Activated CD4-positive, alpha-beta memory T cell treated with anti-CD3 and anti-CD28 coated beads for 36 hours (primary cell): ENCODE measurements around the gene SMLR1. TPM values are rescaled to one million over a fixed set of nuclear protein-coding genes. Genes with fewer than 3 reads are reported as not detected.

Source experiments
- CTCF ChIA-PET: fragments of 350-600 bp; sonication (Branson Sonifier 250); formaldehyde crosslinking; loops from one replicate; lab custom pipeline; 2021; ENCODE audit warnings: antibody characterized with exemption, inconsistent platforms; lab: Charles Lee
- POLR2A ChIA-PET: fragments of 350-600 bp; sonication (Branson Sonifier 250); formaldehyde crosslinking; loops from one replicate; lab custom pipeline; 2021; ENCODE audit warnings: antibody characterized with exemption; lab: Charles Lee
- DNase-seq: peaks from one replicate; pipeline ENCODE4 v3.0.0-alpha.2; 2020
- H3K27ac Mint-ChIP-seq: one replicate; pipeline ENCODE4 v1.8.0; 2021; ENCODE audit warnings: mixed read lengths
- H3K27me3 Mint-ChIP-seq: one replicate; pipeline ENCODE4 v1.8.0; 2021; ENCODE audit warnings: mixed read lengths
- H3K36me3 Mint-ChIP-seq: one replicate; pipeline ENCODE4 v1.8.0; 2021; ENCODE audit warnings: mixed read lengths
- H3K4me1 Mint-ChIP-seq: one replicate; pipeline ENCODE4 v1.8.0; 2021; ENCODE audit warnings: low read depth, mixed read lengths
- H3K4me3 Mint-ChIP-seq: one replicate; pipeline ENCODE4 v1.8.0; 2021; ENCODE audit warnings: mild to moderate bottlenecking, mixed read lengths
- H3K9me3 Mint-ChIP-seq: one replicate; pipeline ENCODE4 v1.8.0; 2021; ENCODE audit warnings: mixed read lengths
- intact Hi-C: fragments of 100-400 bp; cut with micrococcal nuclease; formaldehyde crosslinking; loops from one replicate; pipeline ENCODE4 v1.15.1; 2023
- total RNA-seq, 2 experiments: library from RNA; stranded (reverse); gene quantifications; one replicate each; pipeline ENCODE4 v1.2.3, GENCODE V29; 2021

Gene SMLR1
- total RNA-seq, 2 experiments from 2014 or later = not detected

GRCh38 chr6:130831607-130832006, 4.4 kb downstream of the SMLR1 start:
- Mint-ChIP-seq H3K4me1 (no peaks in the 10 kb centered on the region), H3K36me3 (no peaks in the 10 kb centered on the region), H3K4me3 (no peak overlapping the region), H3K9me3 (no peaks in the 10 kb centered on the region), H3K27ac (no peak overlapping the region), H3K27me3 (no peaks in the 10 kb centered on the region)
- intact Hi-C loops = no loop called here
- ChIA-PET POLR2A (no interaction called here), CTCF (no interaction called here)
- no peak for DNase-seq

- Mint-ChIP-seq H3K36me3 (no peaks in the 10 kb centered on the region), H3K9me3 (no peaks in the 10 kb centered on the region), H3K4me1 (no peaks in the 10 kb centered on the region), H3K4me3 (no peak overlapping the region), H3K27ac (no peak overlapping the region), H3K27me3 (no peaks in the 10 kb centered on the region)
- intact Hi-C loops = no loop called here
- CTCF ChIA-PET = no interaction called here
- POLR2A ChIA-PET = no interaction called here
- DNase-seq = no peak
Observed at GRCh38 chr6:130833569-130833968, 6.4 kb downstream of the SMLR1 start.

- no peak overlapping the region for H3K4me3 Mint-ChIP-seq
- DNase-seq = no peak
- H3K9me3 Mint-ChIP-seq = no peaks in the 10 kb centered on the region
- no peaks in the 10 kb centered on the region for H3K4me1 Mint-ChIP-seq
- no peaks in the 10 kb centered on the region for H3K36me3 Mint-ChIP-seq
- no peaks in the 10 kb centered on the region for H3K27me3 Mint-ChIP-seq
- ChIA-PET CTCF (no interaction called here), POLR2A (no interaction called here)
- intact Hi-C loops = no loop called here
- no peak overlapping the region for H3K27ac Mint-ChIP-seq
Observed at GRCh38 chr6:130834482-130835251, 7.5 kb downstream of the SMLR1 start.

- DNase-seq = no peak
- H3K27me3 Mint-ChIP-seq = no peaks in the 10 kb centered on the region
- H3K4me3 Mint-ChIP-seq = no peak overlapping the region
- intact Hi-C loops = no loop called here
- ChIA-PET POLR2A (no interaction called here), CTCF (interaction anchor here (0.5 kb wide), 1 partner anchor 47 kb away, joined by 3 read pairs; no protein-coding TSS in a partner anchor)
- H3K36me3 Mint-ChIP-seq = no peaks in the 10 kb centered on the region
- H3K9me3 Mint-ChIP-seq = no peaks in the 10 kb centered on the region
- H3K27ac Mint-ChIP-seq = no peak overlapping the region
- no peaks in the 10 kb centered on the region for H3K4me1 Mint-ChIP-seq
Observed at GRCh38 chr6:130836055-130836640, 8.9 kb downstream of the SMLR1 start.

- POLR2A ChIA-PET = no interaction called here
- Mint-ChIP-seq H3K27me3 (no peaks in the 10 kb centered on the region), H3K36me3 (no peaks in the 10 kb centered on the region), H3K4me1 (no peaks in the 10 kb centered on the region), H3K27ac (no peak overlapping the region), H3K9me3 (no peaks in the 10 kb centered on the region), H3K4me3 (no peak overlapping the region)
- CTCF ChIA-PET = no interaction called here
- intact Hi-C loops = no loop called here
- DNase-seq = no peak
Observed at GRCh38 chr6:130837067-130837466, 9.9 kb downstream of the SMLR1 start.

GRCh38 chr6:130838250-130838860, 11.1 kb downstream of the SMLR1 start:
- Mint-ChIP-seq H3K4me1 (no peaks in the 10 kb centered on the region), H3K36me3 (no peaks in the 10 kb centered on the region), H3K4me3 (no peak overlapping the region), H3K27ac (no peak overlapping the region), H3K27me3 (no peaks in the 10 kb centered on the region), H3K9me3 (no peaks in the 10 kb centered on the region)
- POLR2A ChIA-PET = no interaction called here
- intact Hi-C loops = no loop called here
- CTCF ChIA-PET = no interaction called here
- no peak for DNase-seq

- intact Hi-C loops = no loop called here
- ChIA-PET POLR2A (no interaction called here), CTCF (interaction anchor here (0.6 kb wide), 1 partner anchor 50 kb away, joined by 3 read pairs; no protein-coding TSS in a partner anchor)
- no peak for DNase-seq
- Mint-ChIP-seq H3K27me3 (no peaks in the 10 kb centered on the region), H3K4me1 (no peaks in the 10 kb centered on the region), H3K9me3 (no peaks in the 10 kb centered on the region), H3K27ac (no peak overlapping the region), H3K36me3 (no peaks in the 10 kb centered on the region), H3K4me3 (no peak overlapping the region)
Observed at GRCh38 chr6:130838951-130839350, 11.7 kb downstream of the SMLR1 start.

GRCh38 chr6:130839379-130839778, 12.2 kb downstream of the SMLR1 start:
- H3K4me3 Mint-ChIP-seq = no peak overlapping the region
- intact Hi-C loops = no loop called here
- no peaks in the 10 kb centered on the region for H3K36me3 Mint-ChIP-seq
- no peaks in the 10 kb centered on the region for H3K9me3 Mint-ChIP-seq
- CTCF ChIA-PET = interaction anchor here (0.6 kb wide), 1 partner anchor 50 kb away, joined by 3 read pairs; no protein-coding TSS in a partner anchor
- POLR2A ChIA-PET = no interaction called here
- no peaks in the 10 kb centered on the region for H3K27me3 Mint-ChIP-seq
- DNase-seq = no peak
- no peak overlapping the region for H3K27ac Mint-ChIP-seq
- H3K4me1 Mint-ChIP-seq = no peaks in the 10 kb centered on the region

GRCh38 chr6:130840050-130840449, 12.8 kb downstream of the SMLR1 start:
- ChIA-PET POLR2A (no interaction called here), CTCF (no interaction called here)
- DNase-seq = no peak
- Mint-ChIP-seq H3K36me3 (no peaks in the 10 kb centered on the region), H3K9me3 (no peaks in the 10 kb centered on the region), H3K4me3 (no peak overlapping the region), H3K27me3 (no peaks in the 10 kb centered on the region), H3K27ac (no peak overlapping the region), H3K4me1 (no peaks in the 10 kb centered on the region)
- intact Hi-C loops = loop anchor here (5.0 to 10.0 kb wide), 2 partner anchors 545 to 803 kb away; no protein-coding TSS in a partner anchor

GRCh38 chr6:130841128-130841728, 14.0 kb downstream of the SMLR1 start:
- no peak for DNase-seq
- ChIA-PET POLR2A (no interaction called here), CTCF (no interaction called here)
- intact Hi-C loops = loop anchor here (5.0 to 10.0 kb wide), 2 partner anchors 546 to 804 kb away; no protein-coding TSS in a partner anchor
- Mint-ChIP-seq H3K9me3 (no peaks in the 10 kb centered on the region), H3K4me3 (no peak overlapping the region), H3K36me3 (no peaks in the 10 kb centered on the region), H3K4me1 (no peaks in the 10 kb centered on the region), H3K27me3 (no peaks in the 10 kb centered on the region), H3K27ac (no peak overlapping the region)

- Mint-ChIP-seq H3K27ac (no peak overlapping the region), H3K27me3 (no peaks in the 10 kb centered on the region), H3K9me3 (no peaks in the 10 kb centered on the region), H3K4me3 (no peak overlapping the region), H3K4me1 (peaks cover 2% of the 10 kb centered on the region), H3K36me3 (no peaks in the 10 kb centered on the region)
- DNase-seq = no peak
- ChIA-PET POLR2A (no interaction called here), CTCF (interaction anchor here (0.6 to 1.8 kb wide), 8 partner anchors 29 to 807 kb away, joined by 3 to 12 read pairs (median 4); no protein-coding TSS in a partner anchor)
- intact Hi-C loops = loop anchor here (1.0 to 10.0 kb wide), 3 partner anchors 521 to 806 kb away; no protein-coding TSS in a partner anchor
Observed at GRCh38 chr6:130843575-130844320, 16.5 kb downstream of the SMLR1 start.
